Trophoblast cell (in vitro differentiated cells and primary cell): ENCODE measurements around the gene BMPER. TPM values are rescaled to one million over a fixed set of nuclear protein-coding genes. Genes with fewer than 3 reads are reported as not detected.

Source experiments
- DNase-seq, 2 donors: peaks; one replicate each; pipeline ENCODE4 v3.0.0-alpha.2; 2016
- H2AFZ ChIP-seq: 2 replicates; pipeline ENCODE4 v1.6.1; 2013; ENCODE audit warnings: low read length, moderate library complexity, mild to moderate bottlenecking; ENCODE audit not compliant: insufficient read depth, poor library complexity
- H2AK5ac ChIP-seq: 2 replicates; pipeline ENCODE4 v1.6.1; 2013; ENCODE audit warnings: mild to moderate bottlenecking, low read length
- H2BK120ac ChIP-seq: 2 replicates; pipeline ENCODE4 v1.6.1; 2013; ENCODE audit warnings: low read length, mild to moderate bottlenecking, moderate library complexity; ENCODE audit not compliant: insufficient read depth, poor library complexity
- H2BK12ac ChIP-seq: 2 replicates; pipeline ENCODE4 v1.6.1; 2013; ENCODE audit warnings: mild to moderate bottlenecking, low read length, moderate library complexity
- H2BK5ac ChIP-seq: 2 replicates; pipeline ENCODE4 v1.6.1; 2013; ENCODE audit warnings: low read length, low read depth, moderate library complexity, mild to moderate bottlenecking; ENCODE audit not compliant: poor library complexity
- H3K14ac ChIP-seq: 2 replicates; pipeline ENCODE4 v1.6.1; 2013; ENCODE audit warnings: mild to moderate bottlenecking, low read length
- H3K18ac ChIP-seq: 2 replicates; pipeline ENCODE4 v1.6.1; 2013; ENCODE audit warnings: mild to moderate bottlenecking, low read length
- H3K23ac ChIP-seq: 2 replicates; pipeline ENCODE4 v1.6.1; 2013; ENCODE audit warnings: low read length
- H3K27ac ChIP-seq: 2 replicates; pipeline ENCODE4 v1.5.1; 2013; ENCODE audit warnings: low read depth, mild to moderate bottlenecking, inconsistent platforms, low read length, moderate library complexity
- H3K27me3 ChIP-seq: 2 replicates; pipeline ENCODE4 v1.6.1; 2013; ENCODE audit warnings: inconsistent platforms, mild to moderate bottlenecking, low read length, moderate library complexity; ENCODE audit not compliant: insufficient read depth
- H3K36me3 ChIP-seq, 2 experiments: 1 replicate in 1 of 2; 2 replicates in 1 of 2; pipeline ENCODE4 v1.6.1; 2013; ENCODE audit warnings: low read length in 2 of 2, mild to moderate bottlenecking in 2 of 2, moderate library complexity in 1 of 2; ENCODE audit not compliant: insufficient read depth in 2 of 2, control insufficient read depth in 1 of 2
- H3K4ac ChIP-seq: 2 replicates; pipeline ENCODE4 v1.6.1; 2013; ENCODE audit warnings: low read depth, mild to moderate bottlenecking, low read length, moderate library complexity
- H3K4me1 ChIP-seq, 2 experiments: 1 replicate in 1 of 2; 2 replicates in 1 of 2; pipeline ENCODE4 v1.6.1; 2013; ENCODE audit warnings: low read length in 2 of 2, mild to moderate bottlenecking in 2 of 2, moderate library complexity in 1 of 2; ENCODE audit not compliant: insufficient read depth in 2 of 2, control insufficient read depth in 1 of 2
- H3K4me2 ChIP-seq: 2 replicates; pipeline ENCODE4 v1.6.1; 2013; ENCODE audit warnings: inconsistent platforms, mild to moderate bottlenecking, low read length, moderate library complexity
- H3K4me3 ChIP-seq: 2 replicates; pipeline ENCODE4 v1.5.1; 2013; ENCODE audit warnings: mild to moderate bottlenecking, low read depth, low read length, inconsistent platforms
- H3K79me1 ChIP-seq: one replicate; pipeline ENCODE4 v1.6.1; 2013; ENCODE audit warnings: low read length
- H3K79me2 ChIP-seq: 2 replicates; pipeline ENCODE4 v1.6.1; 2013; ENCODE audit warnings: low read length, mild to moderate bottlenecking; ENCODE audit not compliant: control insufficient read depth, insufficient read depth, poor library complexity
- H3K9ac ChIP-seq: 2 replicates; pipeline ENCODE4 v1.6.1; 2013; ENCODE audit warnings: mild to moderate bottlenecking, low read length
- H3K9me3 ChIP-seq: 2 replicates; pipeline ENCODE4 v1.6.1; 2013; ENCODE audit warnings: low read depth, mild to moderate bottlenecking, control low read depth, inconsistent platforms, low read length; ENCODE audit not compliant: insufficient read depth
- H4K12ac ChIP-seq: 2 replicates; pipeline ENCODE4 v1.6.1; 2013; ENCODE audit warnings: low read depth, mild to moderate bottlenecking, low read length, moderate library complexity
- H4K8ac ChIP-seq: 2 replicates; pipeline ENCODE4 v1.6.1; 2013; ENCODE audit warnings: low read depth, mild to moderate bottlenecking, low read length, moderate library complexity
- H4K91ac ChIP-seq: one replicate; pipeline ENCODE4 v1.6.1; 2013; ENCODE audit warnings: low read depth, mild to moderate bottlenecking, low read length, moderate library complexity
- WGBS: extraction: QIAGEN DNeasy Blood & Tissue Kit; methylation state at CpG from one replicate; pipeline ENCODE4 v1.1.7; 2013; ENCODE audit warnings: missing lambda C conversion rate; ENCODE audit not compliant: insufficient read length, insufficient coverage; ENCODE audit errors: extremely low coverage; 5-methylcytosine and 5-hydroxymethylcytosine counted together
- polyA plus RNA-seq: library from polyadenylated mRNA; stranded (reverse); fragments of 200-250 nt; gene quantifications from 2 replicates; pipeline ENCODE4 v1.2.3, GENCODE V29; 2013

Gene BMPER
- 1.4 and 1.9 TPM in 2 replicates for polyA plus RNA-seq

GRCh38 chr7:33905389-33906032, at the start of gene BMPER:
TSS of gene BMPER (plus strand) at chr7:33905539. CDS start at chr7:33905614, 75 bp downstream.
- Histone ChIP-seq H4K12ac (no peak within 1 kb of the TSS), H2AK5ac (no peak within 1 kb of the TSS), H3K79me2 (no peaks in the 10 kb centered on the region)

GRCh38 chr7:33861947-33862346, 43.4 kb upstream of the BMPER start:
- H2AK5ac ChIP-seq, result no peak overlapping the region
- no peak overlapping the region for H3K4me2 ChIP-seq
- H3K23ac ChIP-seq, result no peak overlapping the region
- H2AFZ ChIP-seq, result no peak overlapping the region
- no peak overlapping the region for H4K91ac ChIP-seq
- no peak for DNase-seq
- H3K9ac ChIP-seq, result no peak overlapping the region
- H3K79me2 ChIP-seq, result no peaks in the 10 kb centered on the region
- H3K9me3 ChIP-seq, result peaks cover 2% of the 10 kb centered on the region
- no peak overlapping the region for H2BK5ac ChIP-seq
- H3K79me1 ChIP-seq, result peaks cover 2% of the 10 kb centered on the region
- no peak overlapping the region for H3K4me3 ChIP-seq
- H3K18ac ChIP-seq, result no peak overlapping the region
- H4K12ac ChIP-seq, result no peak overlapping the region
- H2BK12ac ChIP-seq, result no peak overlapping the region
- H3K4me1 ChIP-seq, result peaks cover 0 to 2% of the 10 kb centered on the region in 2 experiments
- no peak overlapping the region for H3K4ac ChIP-seq
- no peak overlapping the region for H3K27ac ChIP-seq
- no peak overlapping the region for H4K8ac ChIP-seq
- H3K27me3 ChIP-seq, result no peaks in the 10 kb centered on the region
- peaks cover 0 to 1% of the 10 kb centered on the region in 2 experiments for H3K36me3 ChIP-seq
- H3K14ac ChIP-seq, result no peak overlapping the region
- no peak overlapping the region for H2BK120ac ChIP-seq

More at GRCh38 chr7:33905389-33906032, at the start of gene BMPER:
- Histone ChIP-seq H3K27me3 (peaks cover 5% of the 10 kb centered on the region), H3K4me1 (peaks cover 0 to 7% of the 10 kb centered on the region in 2 experiments), H3K14ac (no peak within 1 kb of the TSS), H2AFZ (peak within 1 kb of the TSS; percentile 12), H3K36me3 (no peaks in the 10 kb centered on the region), H4K8ac (no peak within 1 kb of the TSS), H2BK120ac (no peak within 1 kb of the TSS), H3K9me3 (no peaks in the 10 kb centered on the region), H3K18ac (no peak within 1 kb of the TSS), H3K4me2 (peak within 1 kb of the TSS; percentile 72), H3K27ac (no peak within 1 kb of the TSS), H3K23ac (no peak within 1 kb of the TSS), H3K9ac (peak within 1 kb of the TSS; percentile 61), H3K4ac (no peak within 1 kb of the TSS), H3K4me3 (peak within 1 kb of the TSS; percentile 78), H4K91ac (no peak within 1 kb of the TSS), H2BK5ac (no peak within 1 kb of the TSS), H3K79me1 (no peaks in the 10 kb centered on the region), H2BK12ac (no peak within 1 kb of the TSS)
- DNase-seq, result peak; percentile 63 to 74
- WGBS, result no CpG with 5 or more reads among the region's 47 CpGs

DNA sequence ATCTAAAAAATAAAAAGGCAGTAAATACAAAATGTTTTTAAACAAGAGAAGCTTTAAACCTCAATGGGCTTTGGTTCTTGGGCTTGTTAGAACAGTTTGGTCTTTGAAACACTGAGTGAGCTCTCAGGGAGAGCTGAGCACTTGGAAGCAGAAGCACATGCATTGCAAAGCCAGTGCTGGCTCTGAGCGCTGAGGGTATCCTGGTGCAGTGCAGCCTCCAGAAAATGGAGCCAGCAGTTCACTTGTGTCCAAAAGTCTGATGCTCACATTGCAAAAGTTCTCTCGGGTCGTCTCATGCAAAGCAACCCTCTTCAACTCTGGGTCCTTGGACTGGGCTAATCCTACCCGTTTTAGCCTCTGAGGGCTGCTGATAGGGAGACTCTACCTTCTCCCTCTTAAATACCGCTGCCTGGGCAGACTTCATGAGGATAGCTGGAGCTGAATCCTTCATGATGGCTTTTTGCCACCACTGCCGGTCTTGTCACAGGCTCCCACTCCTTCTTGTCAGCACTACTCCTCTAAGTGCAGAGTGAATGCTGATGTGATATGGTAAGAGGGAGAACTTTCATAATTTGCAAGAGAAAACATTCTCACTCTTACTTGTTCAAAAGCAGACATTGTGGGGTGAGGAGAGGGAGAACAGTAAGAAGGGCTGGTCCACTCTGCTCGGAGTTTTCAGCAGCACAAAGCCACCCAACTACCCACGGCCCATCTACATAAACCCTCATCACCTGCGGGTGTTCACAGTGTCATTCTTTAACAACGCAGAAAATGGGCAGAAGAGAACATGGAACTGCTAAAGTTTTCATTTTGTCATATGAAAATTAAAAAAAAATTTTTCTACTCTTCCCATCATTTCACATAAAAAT, 42.2 kb upstream of the BMPER start:
- H3K36me3 ChIP-seq, result peaks cover 0 to 1% of the 10 kb centered on the region in 2 experiments
- no peak overlapping the region for H3K4me3 ChIP-seq
- H3K79me1 ChIP-seq, result peaks cover 2% of the 10 kb centered on the region
- WGBS, result no CpG with 5 or more reads among the region's 10 CpGs
- H2AK5ac ChIP-seq, result no peak overlapping the region
- no peak overlapping the region for H3K4me2 ChIP-seq
- H3K79me2 ChIP-seq, result no peaks in the 10 kb centered on the region
- H4K91ac ChIP-seq, result no peak overlapping the region
- peaks cover 0 to 2% of the 10 kb centered on the region in 2 experiments for H3K4me1 ChIP-seq
- no peak overlapping the region for H3K14ac ChIP-seq
- no peak overlapping the region for H3K23ac ChIP-seq
- DNase-seq, result no peak
- H2BK5ac ChIP-seq, result no peak overlapping the region
- no peak overlapping the region for H4K12ac ChIP-seq
- no peak overlapping the region for H2BK12ac ChIP-seq
- H3K27me3 ChIP-seq, result no peaks in the 10 kb centered on the region
- no peak overlapping the region for H2BK120ac ChIP-seq
- H2AFZ ChIP-seq, result no peak overlapping the region
- no peak overlapping the region for H3K18ac ChIP-seq
- no peak overlapping the region for H4K8ac ChIP-seq
- peaks cover 2% of the 10 kb centered on the region for H3K9me3 ChIP-seq
- H3K4ac ChIP-seq, result no peak overlapping the region
- no peak overlapping the region for H3K9ac ChIP-seq
- no peak overlapping the region for H3K27ac ChIP-seq

GRCh38 chr7:33868166-33868565, 37.2 kb upstream of the BMPER start:
- Histone ChIP-seq H3K14ac (no peak overlapping the region), H3K23ac (no peak overlapping the region), H3K27ac (no peak overlapping the region), H2BK5ac (no peak overlapping the region), H2AK5ac (no peak overlapping the region), H3K18ac (no peak overlapping the region), H4K91ac (no peak overlapping the region), H3K9ac (no peak overlapping the region), H3K79me1 (no peaks in the 10 kb centered on the region), H3K27me3 (no peaks in the 10 kb centered on the region), H3K4ac (no peak overlapping the region), H3K36me3 (no peaks in the 10 kb centered on the region), H4K8ac (no peak overlapping the region), H3K4me3 (no peak overlapping the region), H3K9me3 (no peaks in the 10 kb centered on the region), H2AFZ (no peak overlapping the region), H3K79me2 (no peaks in the 10 kb centered on the region), H2BK12ac (no peak overlapping the region), H4K12ac (no peak overlapping the region), H3K4me1 (peaks cover 0 to 4% of the 10 kb centered on the region in 2 experiments), H2BK120ac (no peak overlapping the region), H3K4me2 (no peak overlapping the region)
- WGBS, result no CpG with 5 or more reads among the region's 8 CpGs
- DNase-seq, result peak; percentile 96 to 98
